ENCODE results near the gene OSBPL9.

DNA sequence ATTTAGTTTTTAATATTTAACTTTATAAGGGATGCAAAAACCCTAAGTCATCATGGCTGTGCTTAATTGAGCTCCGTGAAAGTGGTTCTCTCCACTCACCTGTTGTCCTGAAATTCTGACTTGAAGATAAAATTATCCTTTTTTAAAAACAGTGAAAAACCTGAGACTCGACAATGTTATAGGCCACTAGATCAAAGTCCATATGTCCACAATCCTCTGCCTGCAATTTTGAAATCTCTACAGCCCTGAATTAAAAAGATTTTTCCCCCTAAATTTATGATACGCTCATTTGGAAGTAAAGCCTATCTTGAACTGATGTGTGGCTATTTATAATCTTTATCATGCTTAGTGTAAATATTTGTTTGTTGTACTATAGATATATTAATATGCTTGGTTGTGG lies 18.7 kb downstream of the OSBPL9 start:
- TF ChIP-seq POLR2A (IDR thresholded peaks at IDR 0.05): no peak
- TF ChIP-seq, protein P1, sequence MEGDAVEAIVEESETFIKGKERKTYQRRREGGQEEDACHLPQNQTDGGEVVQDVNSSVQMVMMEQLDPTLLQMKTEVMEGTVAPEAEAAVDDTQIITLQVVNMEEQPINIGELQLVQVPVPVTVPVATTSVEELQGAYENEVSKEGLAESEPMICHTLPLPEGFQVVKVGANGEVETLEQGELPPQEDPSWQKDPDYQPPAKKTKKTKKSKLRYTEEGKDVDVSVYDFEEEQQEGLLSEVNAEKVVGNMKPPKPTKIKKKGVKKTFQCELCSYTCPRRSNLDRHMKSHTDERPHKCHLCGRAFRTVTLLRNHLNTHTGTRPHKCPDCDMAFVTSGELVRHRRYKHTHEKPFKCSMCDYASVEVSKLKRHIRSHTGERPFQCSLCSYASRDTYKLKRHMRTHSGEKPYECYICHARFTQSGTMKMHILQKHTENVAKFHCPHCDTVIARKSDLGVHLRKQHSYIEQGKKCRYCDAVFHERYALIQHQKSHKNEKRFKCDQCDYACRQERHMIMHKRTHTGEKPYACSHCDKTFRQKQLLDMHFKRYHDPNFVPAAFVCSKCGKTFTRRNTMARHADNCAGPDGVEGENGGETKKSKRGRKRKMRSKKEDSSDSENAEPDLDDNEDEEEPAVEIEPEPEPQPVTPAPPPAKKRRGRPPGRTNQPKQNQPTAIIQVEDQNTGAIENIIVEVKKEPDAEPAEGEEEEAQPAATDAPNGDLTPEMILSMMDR (IDR thresholded peaks at IDR 0.05): no peak
